Immature natural killer cell (primary cell): Measurements from ENCODE around the gene CARD6. TPM values are rescaled to one million over a fixed set of nuclear protein-coding genes. Genes with fewer than 3 reads are reported as not detected.
"Not testable (repeated sequence)": the region's sequence is repeated elsewhere in the genome, so short reads cannot be mapped to it uniquely, and the experiment has no call there.

Experiments
- DNase-seq, 3 donors: peaks; one replicate each; pipeline ENCODE4 v3.0.0; 2022; ENCODE audit warnings: mixed read lengths in 1 of 3
- H3K27ac Mint-ChIP-seq, 6 donors: one replicate each; pipeline ENCODE4 v1.8.0; 2020; ENCODE audit warnings: mixed read lengths in 6 of 6, mild to moderate bottlenecking in 5 of 6, inconsistent platforms in 4 of 6, moderate library complexity in 3 of 6
- H3K27me3 Mint-ChIP-seq, 3 donors: one replicate each; pipeline ENCODE4 v1.8.0; 2020 to 2021; ENCODE audit warnings: low read depth in 3 of 3, mild to moderate bottlenecking in 3 of 3, mixed read lengths in 3 of 3, moderate library complexity in 3 of 3, inconsistent platforms in 1 of 3
- H3K36me3 Mint-ChIP-seq, 3 donors: one replicate each; pipeline ENCODE4 v1.8.0; 2020; ENCODE audit warnings: mixed read lengths in 3 of 3, inconsistent platforms in 2 of 3, mild to moderate bottlenecking in 2 of 3
- H3K4me1 Mint-ChIP-seq, 2 donors: one replicate each; pipeline ENCODE4 v1.8.0; 2020; ENCODE audit warnings: inconsistent platforms in 2 of 2, mild to moderate bottlenecking in 2 of 2, mixed read lengths in 2 of 2, moderate library complexity in 1 of 2
- H3K4me3 Mint-ChIP-seq, 5 donors: one replicate each; pipeline ENCODE4 v1.8.0; 2020; ENCODE audit warnings: mild to moderate bottlenecking in 5 of 5, mixed read lengths in 5 of 5, inconsistent platforms in 3 of 5, moderate library complexity in 3 of 5
- H3K9me3 Mint-ChIP-seq, 6 donors: one replicate each; pipeline ENCODE4 v1.8.0; 2020; ENCODE audit warnings: mild to moderate bottlenecking in 6 of 6, mixed read lengths in 6 of 6, inconsistent platforms in 4 of 6, moderate library complexity in 3 of 6
- polyA plus RNA-seq, 3 donors: library from polyadenylated mRNA; unstranded; fragments of 300-500 nt; fragmentation: Illumina TruSeq; gene quantifications; one replicate each; pipeline ENCODE4 v1.2.3, GENCODE V29; 2021

CARD6 gene
- polyA plus RNA-seq, 3 donors from 2014 or later = 1.5 to 4.5 (median 1.9) TPM

DNA sequence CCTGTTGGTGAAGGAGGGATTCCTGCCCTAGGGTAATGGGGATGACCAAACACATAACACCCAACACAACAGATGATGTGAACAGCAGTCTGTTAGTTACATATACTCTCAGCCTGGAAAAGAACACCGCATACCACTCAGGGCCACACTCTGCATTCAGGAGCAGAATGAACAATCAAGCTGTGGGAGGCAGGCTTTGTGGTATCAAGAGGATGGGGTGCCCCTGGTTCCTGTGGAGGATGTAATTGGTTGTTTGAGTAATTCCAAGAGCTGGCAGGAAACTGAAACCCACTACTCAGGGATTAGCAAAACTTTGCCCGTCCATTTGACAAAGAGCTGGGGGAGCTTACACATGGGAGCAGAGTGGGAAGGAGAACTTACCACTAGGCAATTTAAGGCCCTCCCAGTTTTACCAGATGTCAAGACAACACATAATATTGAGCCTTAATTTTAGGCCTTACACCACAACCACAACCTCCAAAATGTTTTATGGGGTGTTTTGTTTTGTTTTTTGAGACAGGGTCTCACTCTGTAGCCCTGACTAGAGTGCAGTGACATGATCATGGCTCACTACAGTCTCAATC is 27.4 kb upstream of the CARD6 start:
- H3K9me3 Mint-ChIP-seq = peaks cover 0 to 1% (median 0%) of the 10 kb centered on the region in 6 donors
- no peaks in the 10 kb centered on the region for H3K4me1 Mint-ChIP-seq
- DNase-seq = no peak
- no peak overlapping the region for H3K27ac Mint-ChIP-seq
- H3K27me3 Mint-ChIP-seq = no peaks in the 10 kb centered on the region
- peaks cover 0 to 10% (median 7%) of the 10 kb centered on the region in 3 donors for H3K36me3 Mint-ChIP-seq
- no peak overlapping the region for H3K4me3 Mint-ChIP-seq

DNA sequence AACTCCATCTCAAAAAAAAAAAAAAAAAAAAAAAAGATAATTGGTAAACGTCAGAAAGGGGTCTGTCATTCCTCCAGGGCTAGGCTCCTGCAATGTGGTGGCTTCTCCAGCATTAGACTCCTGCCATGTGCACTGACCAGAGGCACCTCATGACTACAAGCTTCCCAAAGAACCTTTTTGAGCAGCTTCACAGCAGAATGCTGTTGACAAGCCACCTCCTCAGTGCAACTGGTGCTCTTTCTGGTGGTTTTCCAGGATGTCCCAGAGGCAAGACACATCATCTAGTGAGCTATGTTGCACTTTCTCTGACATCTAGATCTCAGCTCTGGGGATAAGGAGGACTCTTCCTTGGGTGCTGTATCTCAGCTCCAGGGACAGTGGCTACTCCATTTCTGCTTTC is 17.7 kb upstream of the CARD6 start:
- DNase-seq = no peak
- Mint-ChIP-seq H3K27me3 (peaks cover 0 to 2% (median under 1%) of the 10 kb centered on the region in 3 donors), H3K36me3 (peaks cover 4 to 19% (median 8%) of the 10 kb centered on the region in 3 donors), H3K9me3 (no peaks in the 10 kb centered on the region), H3K4me1 (peaks cover 0 to 10% of the 10 kb centered on the region in 2 donors), H3K27ac (peak overlapping the region in 2 of 6 donors; percentile 23 to 28), H3K4me3 (no peak overlapping the region)

DNA sequence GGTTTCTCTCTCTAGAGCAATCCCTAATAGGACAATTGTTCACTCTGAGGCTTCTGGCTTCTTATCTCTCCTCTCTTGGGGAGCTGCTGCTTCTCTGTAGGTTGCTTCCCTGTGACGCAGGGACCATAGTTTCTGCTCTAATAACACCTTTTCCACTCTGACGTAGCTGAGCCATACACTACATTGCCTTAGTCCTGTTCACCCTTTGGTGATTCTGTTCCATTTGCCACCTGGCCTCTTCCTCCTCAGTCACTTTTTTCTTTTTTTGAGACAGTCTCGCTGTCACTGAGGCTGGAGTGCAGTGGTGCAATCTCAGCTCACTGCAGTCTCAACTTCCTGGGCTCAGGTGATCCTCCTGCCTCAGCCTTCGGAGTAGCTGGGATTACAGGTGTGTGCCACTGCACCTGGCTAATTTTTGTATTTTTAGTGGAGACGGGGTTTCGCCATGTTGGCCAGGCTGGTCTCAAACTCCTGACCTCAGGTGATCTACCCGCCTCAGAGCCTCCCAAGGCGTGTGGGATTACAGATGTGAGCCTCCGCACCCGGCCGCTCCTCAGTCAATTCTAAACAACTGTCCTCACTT is 15.6 kb upstream of the CARD6 start:
- Mint-ChIP-seq H3K36me3 (peaks cover 8 to 34% (median 14%) of the 10 kb centered on the region in 3 donors), H3K27ac (peak overlapping the region in 4 of 6 donors; percentile 28 to 52 (median 42)), H3K4me1 (peaks cover 6 to 25% of the 10 kb centered on the region in 2 donors)
- H3K27me3 Mint-ChIP-seq, DNase-seq, H3K9me3 Mint-ChIP-seq, H3K4me3 Mint-ChIP-seq: not testable (repeated sequence)

DNA sequence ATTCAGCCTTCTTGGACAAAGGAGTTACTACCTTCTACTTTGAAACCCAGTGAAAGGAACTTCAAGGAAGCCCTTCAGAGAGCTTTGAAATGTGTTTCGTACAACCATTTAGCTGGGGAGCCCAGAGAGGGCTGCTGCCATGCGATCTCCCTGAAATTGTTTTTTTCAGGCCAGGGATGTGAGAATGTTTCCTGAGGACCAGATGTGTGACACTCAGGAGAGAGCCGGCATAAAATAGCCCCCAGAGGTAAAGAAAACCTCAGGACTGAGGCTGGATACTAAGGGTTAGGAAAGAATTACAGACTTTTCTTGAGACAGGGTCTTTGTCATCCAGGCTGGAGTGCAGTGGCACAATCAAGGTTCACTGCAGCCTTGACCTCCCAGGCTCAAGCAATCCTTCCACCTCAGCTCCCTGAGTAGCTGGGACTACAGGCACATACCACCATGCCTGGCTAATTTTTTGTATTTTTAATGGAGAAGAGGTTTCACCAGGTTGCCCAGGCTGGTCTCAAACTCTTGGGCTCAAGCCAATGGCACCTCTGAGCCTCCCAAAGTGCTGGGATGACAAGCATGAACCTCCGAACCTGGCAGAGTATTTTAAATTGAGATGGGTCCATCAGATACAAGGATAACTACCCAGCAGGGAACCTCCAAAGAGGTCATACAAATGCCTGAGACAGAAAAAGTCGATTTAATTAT is 14.5 kb upstream of the CARD6 start:
- Mint-ChIP-seq H3K27me3 (peaks cover under 1 to 2% (median 2%) of the 10 kb centered on the region in 3 donors), H3K4me3 (no peak overlapping the region), H3K9me3 (no peaks in the 10 kb centered on the region), H3K36me3 (peaks cover 8 to 34% (median 14%) of the 10 kb centered on the region in 3 donors), H3K27ac (peak overlapping the region in 1 of 6 donors; percentile 37), H3K4me1 (peaks cover 6 to 30% of the 10 kb centered on the region in 2 donors)
- no peak for DNase-seq

- Mint-ChIP-seq H3K4me3 (peak overlapping the region in 1 of 5 donors; percentile 31), H3K4me1 (peaks cover 12 to 37% of the 10 kb centered on the region in 2 donors), H3K27me3 (peaks cover 2% of the 10 kb centered on the region in 3 donors), H3K27ac (peak overlapping the region in 1 of 6 donors; percentile 37), H3K9me3 (no peaks in the 10 kb centered on the region), H3K36me3 (peaks cover 15 to 41% (median 21%) of the 10 kb centered on the region in 3 donors)
- no peak for DNase-seq
These were observed 13.8 kb upstream of the CARD6 start for GRCh38 chr5:40827188-40827977.

- Mint-ChIP-seq H3K4me1 (peaks cover 18 to 44% of the 10 kb centered on the region in 2 donors), H3K4me3 (no peak overlapping the region), H3K36me3 (peaks cover 18 to 48% (median 26%) of the 10 kb centered on the region in 3 donors), H3K9me3 (no peaks in the 10 kb centered on the region), H3K27ac (peak overlapping the region in 4 of 6 donors; percentile 4 to 54 (median 24)), H3K27me3 (peaks cover 2% of the 10 kb centered on the region in 3 donors)
- DNase-seq = no peak
These were observed 13.0 kb upstream of the CARD6 start for GRCh38 chr5:40828021-40828631.

DNA sequence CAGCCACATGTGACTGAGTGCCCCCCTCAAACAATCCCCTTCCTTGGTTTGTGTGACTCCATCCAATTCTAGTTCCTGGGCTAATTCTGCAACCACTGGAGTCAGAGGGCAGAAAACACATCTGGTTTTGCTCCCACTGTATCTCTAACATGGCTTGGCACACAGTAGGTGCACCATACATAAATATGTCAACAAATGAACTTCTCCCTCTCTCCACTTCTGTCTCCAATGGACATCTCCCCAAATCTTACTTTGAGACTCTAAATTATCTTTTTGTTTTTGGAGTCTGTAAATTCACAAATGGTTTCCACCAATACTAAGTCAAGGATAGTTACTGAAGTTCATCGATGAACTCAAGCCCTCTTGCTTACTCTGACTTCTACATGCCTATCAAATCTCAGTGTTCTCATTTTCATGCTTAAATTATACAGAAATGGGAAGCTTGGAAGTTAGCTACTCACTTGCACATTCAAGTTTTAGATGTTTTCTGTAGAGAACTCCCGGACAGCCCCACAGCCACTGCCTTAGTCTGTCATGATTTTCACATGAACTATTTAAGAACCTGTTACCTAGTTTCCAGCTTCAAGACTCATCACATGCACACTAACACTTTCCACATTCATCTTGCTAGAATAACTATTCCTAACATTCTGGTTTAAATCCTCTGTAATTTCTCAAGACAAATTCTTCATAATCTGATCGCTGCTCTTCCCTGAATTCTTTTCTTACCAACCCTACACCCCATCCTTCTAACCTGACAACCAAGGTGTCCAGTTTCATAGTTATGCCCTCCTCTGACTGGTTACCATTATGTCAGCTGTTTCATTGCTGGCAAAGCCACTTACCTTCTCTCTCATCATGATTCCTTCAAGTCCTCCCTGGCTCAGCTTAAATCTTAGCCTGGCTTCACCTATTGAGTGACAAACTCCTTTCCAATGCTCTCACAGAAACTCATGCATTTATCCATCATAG is 12.2 kb upstream of the CARD6 start:
- Mint-ChIP-seq H3K27me3 (peaks cover 2 to 3% (median 2%) of the 10 kb centered on the region in 3 donors), H3K4me1 (peaks cover 26 to 53% of the 10 kb centered on the region in 2 donors), H3K27ac (peak overlapping the region; percentile 36 to 83 (median 56)), H3K4me3 (no peak overlapping the region), H3K36me3 (peaks cover 18 to 56% (median 32%) of the 10 kb centered on the region in 3 donors), H3K9me3 (no peaks in the 10 kb centered on the region)
- DNase-seq = no peak

DNA sequence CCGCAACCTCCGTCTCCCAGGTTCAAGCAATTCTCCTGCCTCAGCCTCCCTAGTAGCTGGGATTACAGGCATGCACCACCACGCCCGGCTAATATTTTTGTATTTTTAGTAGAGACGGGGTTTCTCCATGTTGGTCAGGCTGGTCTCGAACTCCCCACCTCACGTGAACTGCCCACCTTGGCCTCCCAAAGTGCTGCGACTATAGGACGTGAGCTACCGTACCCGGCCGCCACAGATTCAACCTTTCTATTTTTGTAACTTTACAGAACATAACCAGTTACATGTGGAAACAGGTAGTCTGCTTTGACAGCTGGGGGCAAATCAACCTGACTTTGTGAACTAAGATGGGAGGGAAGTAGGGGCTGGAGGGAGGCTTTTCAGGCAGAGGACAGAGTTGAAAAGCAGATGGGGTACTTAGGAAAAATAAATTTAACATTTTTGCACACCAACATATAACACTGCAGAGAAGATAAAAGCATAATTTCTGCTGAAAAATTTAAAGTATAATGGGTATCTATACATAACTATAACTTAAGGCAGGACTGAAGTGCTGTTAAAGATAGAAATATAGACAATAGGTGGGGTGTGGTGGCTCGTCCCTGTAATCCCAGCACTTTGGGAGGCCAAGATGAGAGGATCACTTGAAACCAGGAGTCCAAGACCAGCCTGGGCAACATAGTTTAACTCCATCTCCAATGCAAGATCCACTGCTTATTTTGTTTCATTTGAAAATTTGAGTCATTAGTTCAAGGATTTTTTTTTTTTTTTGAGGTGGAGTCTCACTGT is 11.2 kb upstream of the CARD6 start:
- Mint-ChIP-seq H3K4me1 (peaks cover 36 to 63% of the 10 kb centered on the region in 2 donors), H3K27ac (peak overlapping the region in 4 of 6 donors; percentile 35 to 81 (median 58)), H3K4me3 (no peak overlapping the region), H3K27me3 (peaks cover 3 to 12% (median 9%) of the 10 kb centered on the region in 3 donors), H3K9me3 (no peaks in the 10 kb centered on the region), H3K36me3 (peaks cover 18 to 59% (median 35%) of the 10 kb centered on the region in 3 donors)
- no peak for DNase-seq

- Mint-ChIP-seq H3K9me3 (no peaks in the 10 kb centered on the region), H3K27ac (peak overlapping the region in 5 of 6 donors; percentile 19 to 63 (median 38)), H3K4me1 (peaks cover 49 to 79% of the 10 kb centered on the region in 2 donors), H3K4me3 (no peak overlapping the region), H3K27me3 (peaks cover 9 to 17% (median 16%) of the 10 kb centered on the region in 3 donors), H3K36me3 (peaks cover 18 to 59% (median 35%) of the 10 kb centered on the region in 3 donors)
- DNase-seq = no peak
These were observed 9.6 kb upstream of the CARD6 start for GRCh38 chr5:40831346-40832210.

GRCh38 chr5:40832345-40832744 is 8.8 kb upstream of the CARD6 start:
- Mint-ChIP-seq H3K27ac (peak overlapping the region; percentile 63 to 100 (median 98)), H3K4me1 (peaks cover 49 to 82% of the 10 kb centered on the region in 2 donors), H3K9me3 (no peaks in the 10 kb centered on the region), H3K36me3 (peaks cover 18 to 57% (median 35%) of the 10 kb centered on the region in 3 donors), H3K27me3 (peaks cover 7 to 17% (median 16%) of the 10 kb centered on the region in 3 donors), H3K4me3 (peak overlapping the region in 2 of 5 donors; percentile 98 to 99)
- DNase-seq = no peak

DNA sequence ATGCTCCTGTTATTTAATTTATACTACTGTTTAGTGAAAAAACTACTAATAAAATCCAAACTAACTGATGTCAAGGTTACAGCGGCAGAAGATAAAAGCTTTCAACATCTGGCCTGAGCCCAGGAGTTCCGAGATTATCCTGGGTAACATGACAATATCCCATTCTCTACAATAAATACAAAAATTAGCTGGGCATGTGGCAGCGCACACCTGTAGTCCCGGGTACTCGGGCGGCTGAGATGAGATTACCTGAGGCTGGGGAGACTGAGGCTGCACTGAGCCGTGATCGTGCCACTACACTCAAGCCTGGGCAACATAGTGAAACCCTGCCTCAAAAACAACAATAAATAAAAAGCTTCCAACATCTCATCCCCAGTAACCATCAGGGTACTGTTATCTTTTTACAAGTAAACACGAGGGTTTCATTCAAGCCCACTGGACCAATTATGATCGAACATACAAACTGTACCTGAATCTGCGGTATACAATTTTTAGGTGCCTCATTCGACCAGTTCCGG is 7.4 kb upstream of the CARD6 start:
- Mint-ChIP-seq H3K27me3 (peaks cover 7 to 19% (median 17%) of the 10 kb centered on the region in 3 donors), H3K4me3 (peak overlapping the region; percentile 95 to 100 (median 98)), H3K9me3 (no peaks in the 10 kb centered on the region), H3K4me1 (peaks cover 47 to 69% of the 10 kb centered on the region in 2 donors), H3K36me3 (peaks cover 11 to 43% (median 29%) of the 10 kb centered on the region in 3 donors), H3K27ac (peak overlapping the region; percentile 95 to 100 (median 98))
- DNase-seq = no peak
